NCI-H128 (cell line): ENCODE results near the gene KMO.

Experiments
- DNase-seq: peaks from one replicate; lab custom pipeline; 2025; ENCODE audit not compliant: unreplicated experiment; lab: John Stamatoyannopoulos, UW

Gene KMO

DNA sequence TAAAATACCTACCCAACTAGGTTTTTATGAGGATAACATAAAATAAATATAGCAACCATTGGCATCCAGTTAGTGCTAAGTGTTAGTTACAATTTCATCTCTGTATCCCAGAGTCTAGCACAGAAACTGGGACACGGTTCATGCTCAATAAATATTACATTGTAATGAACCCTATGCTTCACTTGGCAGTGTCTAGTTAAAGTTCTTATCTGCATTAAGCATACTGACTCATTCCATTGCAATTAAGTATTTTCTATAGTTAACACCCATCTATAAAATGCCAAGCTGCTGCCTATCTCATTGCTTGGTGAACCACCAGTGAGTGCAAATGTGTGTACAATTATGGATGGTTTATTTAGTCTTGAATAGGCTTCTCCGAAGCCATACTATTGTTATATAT is 92.8 kb downstream of the KMO start:
- no peak for DNase-seq

DNA sequence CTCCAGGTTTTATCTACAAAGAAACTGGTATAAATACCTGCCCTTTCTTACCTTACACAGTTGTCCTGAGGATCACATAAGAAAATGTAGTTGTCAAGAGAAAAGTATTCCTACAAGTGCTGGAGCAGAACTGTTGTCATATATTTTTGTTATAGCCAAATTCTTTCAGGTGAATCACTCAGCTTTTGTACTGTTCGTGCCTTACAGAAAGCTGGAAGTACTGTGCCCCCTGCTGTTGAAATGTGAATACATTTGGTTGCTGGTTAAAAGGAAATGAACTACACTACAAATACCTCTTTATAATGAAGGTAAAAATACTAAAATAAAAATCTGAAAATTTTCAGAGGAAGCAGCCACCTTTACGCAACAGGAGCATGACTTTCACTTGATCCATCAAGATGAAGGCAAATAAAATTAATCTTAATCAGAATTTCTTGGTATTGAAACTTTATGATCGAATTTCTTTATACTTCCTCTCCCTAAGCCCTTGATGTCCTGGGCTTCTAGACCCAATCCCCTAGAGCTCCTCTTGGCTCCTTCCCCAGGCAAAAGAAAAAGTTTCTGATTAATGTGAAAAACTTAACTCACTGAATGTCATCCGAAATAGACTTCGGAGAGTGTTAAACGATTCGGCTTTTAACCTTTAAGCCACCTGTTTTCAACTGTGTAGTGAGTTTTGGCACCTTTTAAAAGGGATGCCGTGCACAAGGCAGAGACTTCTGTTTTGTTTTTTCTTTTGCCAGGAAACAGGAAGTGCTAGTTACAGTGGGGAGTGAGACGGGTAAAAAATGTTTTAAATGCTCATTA is 95.5 kb downstream of the KMO start:
- DNase-seq: no peak

DNA sequence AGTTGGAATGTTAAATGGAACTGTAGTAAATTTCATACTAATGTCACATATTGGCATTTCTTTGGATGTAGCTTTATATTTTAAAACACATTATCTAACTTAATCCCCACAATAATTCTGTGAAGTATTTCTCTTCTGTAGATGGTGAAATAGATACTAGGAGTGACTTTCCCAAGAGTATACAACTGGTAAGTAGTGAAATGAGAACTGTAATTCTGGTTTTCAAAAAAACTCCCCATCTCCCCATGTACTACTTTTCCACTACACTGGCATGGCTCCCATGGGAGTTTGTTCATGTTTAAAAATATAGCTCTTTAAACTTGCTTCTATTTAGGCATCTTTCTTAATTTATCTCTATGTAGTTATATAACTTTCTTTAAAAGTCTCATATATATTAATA is 97.8 kb downstream of the KMO start:
- DNase-seq: no peak

DNA sequence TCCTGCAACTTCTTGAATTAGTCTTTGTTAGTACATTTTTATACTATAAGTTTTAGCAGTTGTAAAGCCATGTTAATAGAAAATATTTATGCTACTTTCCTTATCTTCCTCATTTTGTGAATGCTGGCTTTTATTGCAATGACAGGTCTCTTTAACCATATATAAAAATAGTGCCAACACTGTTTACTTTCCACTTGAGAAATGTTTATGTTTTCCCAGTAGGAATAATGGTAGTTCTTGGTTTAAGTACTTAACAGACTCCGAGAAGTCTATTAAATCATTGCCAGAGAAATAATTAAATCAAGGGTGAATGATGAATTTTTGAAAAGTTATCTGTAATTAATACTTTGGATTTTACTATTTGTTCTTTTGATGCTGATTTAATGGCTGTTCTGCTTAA is 98.3 kb downstream of the KMO start:
- DNase-seq: no peak

DNA sequence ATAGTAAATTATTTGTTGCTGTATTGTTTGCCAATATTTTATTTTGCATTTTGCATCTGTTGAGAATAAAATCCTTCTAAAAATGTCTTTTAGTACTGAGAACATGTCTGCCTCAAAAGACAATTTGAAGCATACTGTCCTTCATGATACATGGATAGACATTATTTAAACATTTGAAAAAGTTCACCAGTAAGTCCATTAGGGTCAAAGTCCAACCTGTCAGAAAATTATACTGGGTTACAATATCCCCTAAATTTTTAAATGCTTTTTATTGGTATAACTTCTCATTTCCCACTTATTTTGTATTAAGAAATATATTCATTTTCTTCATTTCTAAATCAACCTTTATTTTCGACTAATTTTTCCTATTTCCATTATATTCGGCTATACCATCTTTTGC is 98.7 kb downstream of the KMO start:
- no peak for DNase-seq

DNA sequence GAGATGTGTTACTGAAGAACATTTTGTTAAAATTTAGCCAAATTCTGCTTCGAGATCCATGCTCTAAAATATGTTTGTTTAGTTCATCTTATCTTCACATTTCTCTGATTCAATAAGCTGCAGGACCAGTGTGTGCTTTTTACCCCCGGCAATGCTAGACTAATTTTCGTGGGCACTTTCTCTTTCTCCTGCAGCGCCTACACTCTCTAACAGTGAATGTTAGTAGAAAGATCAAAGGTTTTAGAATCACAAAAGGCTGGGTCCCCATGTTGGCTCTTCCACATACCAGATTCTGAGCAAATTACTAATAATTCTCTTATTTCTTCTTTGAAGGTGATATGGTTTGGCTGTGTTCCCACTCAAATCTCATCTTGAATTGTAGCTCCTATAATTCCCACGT is 99.5 kb downstream of the KMO start:
- no peak for DNase-seq

DNA sequence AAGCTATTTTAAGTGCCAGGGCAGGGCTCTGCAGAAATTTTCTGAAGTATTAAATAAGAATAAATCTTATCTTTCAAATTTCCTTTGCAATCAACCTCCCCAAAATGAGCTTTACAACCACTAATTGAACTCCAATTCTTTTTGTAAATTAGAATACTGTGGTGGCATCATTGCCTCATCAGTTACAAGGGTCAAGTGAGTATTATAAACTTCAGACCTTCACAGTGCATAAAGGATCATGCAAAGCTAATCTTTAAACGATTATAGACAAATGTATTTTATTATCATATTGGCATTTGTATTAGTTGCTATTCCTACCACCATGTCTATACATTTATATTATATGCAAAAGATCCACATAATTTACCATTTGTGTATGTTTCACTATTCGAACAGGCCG is 100.8 kb downstream of the KMO start:
- no peak for DNase-seq

DNA sequence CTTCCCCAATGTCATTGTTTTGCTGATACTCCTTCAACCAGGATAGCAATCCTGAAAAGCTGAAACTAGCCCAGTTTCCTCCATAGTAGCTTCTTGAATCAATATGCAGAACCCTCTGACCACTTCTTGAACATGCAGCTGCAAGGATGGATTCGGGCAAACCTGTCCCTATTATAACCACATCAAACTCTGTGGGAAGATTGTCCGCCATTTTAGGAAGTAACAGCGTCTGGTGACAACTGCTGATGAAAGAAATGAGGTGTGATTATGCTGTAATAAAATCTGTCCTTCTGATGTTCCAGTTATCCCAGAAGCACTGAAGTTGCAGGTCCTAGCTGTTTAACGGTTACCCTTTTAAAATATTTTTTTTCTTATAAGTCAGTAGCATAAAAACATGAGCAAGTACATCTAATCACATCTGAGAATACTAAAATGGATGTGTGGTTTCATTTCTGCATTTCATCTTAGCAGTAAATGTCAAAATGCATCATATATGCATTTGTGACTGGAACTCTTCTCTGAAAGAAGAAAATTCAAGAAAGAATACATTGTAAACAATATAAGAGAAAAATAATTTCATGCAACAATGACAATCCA is 103.5 kb downstream of the KMO start:
- no peak for DNase-seq

DNA sequence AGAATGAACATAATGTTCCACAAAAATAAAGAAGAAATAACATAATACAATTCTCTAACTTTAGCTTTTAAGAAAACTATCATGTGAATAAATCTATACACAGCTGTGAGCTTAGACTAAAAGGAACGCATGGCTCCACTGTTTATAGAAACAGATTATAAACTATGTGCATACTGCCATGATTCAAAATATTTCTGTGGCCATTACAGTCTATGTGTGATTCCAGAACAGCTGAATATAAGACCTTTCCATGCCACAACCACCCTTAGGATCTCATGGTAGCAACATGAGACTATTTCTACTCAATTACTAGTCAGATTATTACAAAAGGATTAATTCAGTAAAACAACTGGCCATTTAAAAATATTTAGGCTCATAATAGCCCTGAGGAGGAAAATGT is 104.1 kb downstream of the KMO start:
- no peak for DNase-seq

DNA sequence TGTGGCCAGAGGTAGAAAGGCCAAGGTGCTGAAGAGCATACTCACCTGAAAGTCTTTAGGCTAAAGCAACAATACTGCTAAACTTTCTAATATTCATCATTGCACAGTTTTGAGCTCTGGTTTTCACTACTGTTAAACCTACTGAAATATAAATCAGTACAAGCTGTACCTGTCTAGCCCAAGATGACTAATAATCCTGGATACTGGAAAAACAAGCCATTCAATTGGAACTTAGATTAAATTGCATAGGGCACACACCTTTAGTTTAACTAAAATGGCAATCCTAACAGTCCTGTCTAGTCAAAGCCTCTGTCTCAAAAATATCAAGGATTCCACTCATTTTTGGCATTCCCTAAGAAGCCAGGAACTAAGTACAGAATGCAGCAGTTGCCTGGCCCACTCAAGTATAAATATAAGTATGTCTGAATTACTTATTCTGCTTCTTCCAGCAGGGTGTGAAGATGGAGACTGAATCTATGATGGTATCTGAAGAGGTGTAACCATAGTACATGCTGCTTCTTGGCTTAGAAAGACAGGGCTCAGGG is 104.9 kb downstream of the KMO start:
- no peak for DNase-seq

DNA sequence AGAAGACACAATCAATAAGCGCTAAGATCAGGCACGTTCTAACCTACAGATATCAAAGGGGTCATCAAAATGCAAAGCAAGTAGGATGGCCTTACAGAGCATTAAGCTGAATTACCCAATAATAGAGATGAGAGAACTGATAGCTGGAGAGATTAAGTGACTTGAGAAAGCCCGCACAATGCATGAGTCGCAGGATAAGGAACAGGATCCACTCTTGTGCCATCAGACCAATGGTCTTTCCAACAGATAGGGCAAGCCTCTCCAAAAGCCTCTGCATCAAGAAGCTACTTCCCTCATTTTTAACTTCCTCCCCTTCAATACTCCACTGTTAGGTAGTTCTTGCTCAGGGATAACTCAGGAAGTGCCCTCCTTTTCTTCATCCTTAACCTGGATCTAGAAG is 105.4 kb downstream of the KMO start:
- no peak for DNase-seq

DNA sequence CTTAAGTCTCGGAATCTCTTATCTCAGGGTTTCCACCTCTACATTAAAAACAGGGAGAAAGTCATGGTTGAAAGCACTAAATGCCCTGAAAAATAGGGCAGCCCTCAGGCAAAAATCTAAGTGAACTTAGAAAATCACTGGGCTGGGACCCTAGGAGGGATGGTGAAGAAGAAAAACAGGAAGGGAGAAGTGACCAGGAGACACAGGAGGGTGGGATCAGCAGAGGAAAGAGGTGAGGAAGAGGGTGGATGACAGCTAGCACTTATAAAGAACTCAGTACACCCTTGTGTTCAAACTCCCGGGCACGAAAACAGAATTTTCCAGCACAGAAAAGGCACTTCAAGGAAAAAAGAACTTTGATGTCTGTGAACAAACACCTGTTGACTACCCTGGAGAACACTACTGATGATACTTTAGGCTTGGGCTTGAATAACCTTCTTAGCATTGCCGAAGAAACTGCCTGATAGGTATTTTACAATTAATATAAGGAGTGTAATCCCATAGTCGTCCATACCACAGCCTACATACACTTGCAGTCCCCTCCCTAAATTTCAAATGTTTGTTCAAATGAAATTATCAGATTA is 106.0 kb downstream of the KMO start:
- no peak for DNase-seq

DNA sequence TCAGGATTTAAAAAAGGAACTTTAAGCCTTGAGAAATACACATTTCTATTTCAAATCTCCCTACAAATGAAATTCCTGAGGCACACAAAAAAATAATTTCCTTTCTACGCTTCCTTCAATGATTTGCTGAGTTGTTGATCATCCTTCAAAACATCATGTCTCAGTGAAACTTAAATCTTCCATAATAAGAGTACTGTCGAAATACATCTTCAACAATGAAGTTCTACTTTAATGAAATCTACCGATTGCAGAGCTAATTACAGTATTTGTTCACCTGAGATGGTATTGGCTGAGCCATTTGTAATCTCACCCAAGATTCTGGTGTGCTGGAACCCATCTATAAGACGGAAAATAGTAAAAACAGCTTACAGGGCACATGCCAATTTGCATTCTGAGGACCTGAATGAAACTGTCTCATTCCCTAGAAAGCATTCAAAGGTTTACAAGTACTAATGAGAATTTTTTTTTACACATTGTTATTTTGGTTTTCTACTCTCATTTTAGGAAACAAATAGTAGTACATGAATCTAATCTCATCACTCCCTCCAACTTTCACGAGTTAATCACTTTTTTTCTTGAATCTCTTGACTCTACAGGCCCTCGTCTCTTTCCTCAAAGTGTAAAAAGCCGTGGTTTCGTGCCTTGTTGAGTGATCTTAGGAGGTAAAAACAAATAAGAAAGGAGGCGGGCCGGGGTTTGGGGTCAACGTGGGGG is 106.9 kb downstream of the KMO start:
- no peak for DNase-seq

DNA sequence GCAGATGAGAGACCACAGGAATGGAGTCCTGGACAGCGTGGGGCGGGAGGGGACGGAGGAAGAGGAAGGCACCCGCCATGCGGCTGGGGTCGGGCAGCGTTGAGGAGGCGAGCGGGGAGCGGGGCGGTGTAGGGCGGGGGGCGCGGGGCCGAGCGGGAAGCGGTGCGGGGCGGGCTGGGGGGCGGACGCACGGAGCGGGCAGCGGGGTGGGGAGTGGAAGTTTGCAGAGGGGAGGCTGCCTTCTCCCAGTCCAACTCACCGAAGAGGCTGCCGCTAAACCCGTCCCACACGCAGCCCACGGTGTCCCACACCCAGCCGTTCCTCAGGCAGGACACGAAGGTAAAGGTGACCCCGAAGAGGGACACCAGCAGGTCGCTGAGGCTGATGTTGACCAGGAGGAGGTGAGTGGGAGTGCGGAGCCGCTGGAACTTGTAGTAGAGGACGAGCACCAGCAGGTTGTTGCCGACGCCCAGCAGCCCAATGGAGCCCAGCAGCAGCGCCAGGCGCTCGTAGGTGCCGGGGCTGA is 107.5 kb downstream of the KMO start:
- DNase-seq: no peak

DNA sequence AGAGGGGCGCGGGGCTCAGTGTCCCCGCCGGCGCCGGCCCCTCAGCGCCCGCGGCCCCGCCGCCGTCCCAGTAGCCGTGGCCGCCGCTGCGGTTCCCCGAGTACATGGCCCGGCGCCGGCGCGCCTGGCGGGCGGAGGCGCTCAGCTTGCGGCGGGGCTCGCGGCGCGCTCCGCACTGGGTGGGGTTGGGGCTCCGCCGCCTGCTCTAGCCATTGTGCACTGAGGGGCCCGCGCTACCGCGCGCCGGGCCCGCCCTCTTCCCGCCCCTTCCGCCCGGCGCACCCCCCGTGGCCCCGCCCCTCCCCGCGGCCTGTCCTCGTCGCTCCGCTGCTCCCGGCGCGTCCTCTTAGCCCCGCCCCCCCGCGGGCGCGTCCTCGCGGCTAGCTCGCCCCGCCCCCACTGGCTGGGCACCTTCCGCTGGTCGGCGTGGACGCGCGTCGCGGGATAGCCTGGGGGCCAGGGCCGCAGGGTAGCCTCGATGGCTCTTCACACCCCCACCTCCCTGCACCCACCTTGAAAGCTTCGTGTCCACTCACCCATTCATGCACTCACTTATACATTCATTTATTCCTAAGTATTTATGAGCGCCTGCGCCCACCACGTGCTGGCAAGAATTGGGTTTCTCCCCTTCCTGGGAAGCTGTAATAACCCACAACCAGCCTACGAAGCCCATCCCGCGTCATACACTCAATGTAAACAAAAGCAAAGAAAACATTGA is 108.1 kb downstream of the KMO start, which contains the start of the genes CHML and OPN3:
Gene CHML, minus strand, starts transcription at position 221 of the 718 bp plus-strand sequence. CDS start 4,603 bp downstream, outside the sequence.
Gene OPN3, minus strand, starts transcription at position 221 of the 718 bp plus-strand sequence. Its CDS starts 115 bp downstream, at position 106.
- DNase-seq: peak; percentile 89

DNA sequence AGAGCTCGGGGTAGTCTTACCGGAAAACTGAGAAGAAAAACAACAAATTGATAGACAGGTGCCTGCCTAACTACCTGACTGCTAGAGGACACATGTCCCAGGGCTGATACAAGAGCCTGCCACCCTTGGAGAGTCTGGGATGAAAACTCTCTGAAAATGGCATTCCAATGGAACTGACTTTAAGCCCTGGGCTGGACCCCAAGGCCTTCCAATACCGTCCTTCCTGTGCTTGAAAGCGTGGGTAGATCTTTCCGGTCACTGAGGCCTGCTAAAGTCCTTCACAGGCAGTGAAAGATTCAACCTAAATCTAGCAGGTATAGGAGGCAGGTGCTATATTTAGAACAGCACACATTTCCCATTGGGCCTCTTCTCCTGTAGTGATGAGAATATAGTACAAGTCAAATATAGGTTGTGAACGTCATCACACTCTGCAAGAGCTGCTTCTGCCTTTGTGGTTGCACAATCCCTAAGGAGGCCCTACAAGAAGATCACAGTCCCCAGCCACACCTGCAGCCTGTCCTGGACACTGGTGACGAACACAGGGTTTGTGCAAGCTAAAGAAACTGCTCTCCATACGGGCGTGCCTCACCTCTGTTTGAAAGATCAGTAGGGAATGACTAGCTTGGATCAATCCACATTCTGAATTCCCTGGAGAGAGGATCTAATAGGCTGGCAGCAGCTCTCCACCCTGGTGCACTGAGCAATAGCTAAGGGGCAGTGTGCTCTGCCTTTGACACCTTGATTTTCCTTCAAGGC is 108.9 kb downstream of the KMO start:
- DNase-seq: no peak

DNA sequence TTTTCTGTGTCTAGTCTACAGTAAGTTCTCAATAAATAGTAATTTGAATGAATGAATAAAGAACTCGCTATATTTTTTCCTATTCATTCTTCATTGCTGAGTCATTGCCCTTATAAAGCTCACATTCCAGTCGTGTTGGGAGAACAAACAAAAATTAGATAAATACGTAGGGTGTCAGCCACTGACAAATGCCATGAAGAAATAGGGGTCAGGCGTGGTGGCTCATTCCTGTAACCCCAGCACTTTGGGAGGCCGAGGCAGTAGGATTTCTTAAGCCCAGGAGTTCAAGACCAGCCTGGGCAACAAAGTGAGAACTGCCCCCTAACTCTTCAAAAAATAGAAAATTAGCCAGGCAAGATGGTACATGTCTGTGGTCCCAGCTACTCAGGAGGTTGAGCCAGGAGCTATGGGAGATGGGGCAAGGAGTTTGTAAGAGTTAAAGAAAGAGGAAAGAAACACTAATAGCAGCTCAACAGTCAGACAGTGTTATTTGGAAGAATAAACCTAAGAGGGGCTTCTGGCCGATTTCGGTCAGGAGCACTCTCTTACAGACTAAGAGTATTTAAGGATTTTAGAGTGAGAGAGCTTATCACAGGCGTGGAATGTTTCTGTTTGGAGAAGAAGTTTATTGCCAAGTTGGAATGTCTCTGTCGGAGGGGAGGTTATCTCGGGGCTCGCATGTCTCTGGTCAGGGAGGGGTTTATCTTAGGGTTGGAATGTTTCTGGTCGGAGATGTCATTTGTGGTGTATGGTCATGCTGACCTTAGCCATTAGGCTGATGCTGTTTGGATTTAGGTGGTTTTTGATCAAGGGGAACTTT is 109.8 kb downstream of the KMO start:
- DNase-seq: no peak

DNA sequence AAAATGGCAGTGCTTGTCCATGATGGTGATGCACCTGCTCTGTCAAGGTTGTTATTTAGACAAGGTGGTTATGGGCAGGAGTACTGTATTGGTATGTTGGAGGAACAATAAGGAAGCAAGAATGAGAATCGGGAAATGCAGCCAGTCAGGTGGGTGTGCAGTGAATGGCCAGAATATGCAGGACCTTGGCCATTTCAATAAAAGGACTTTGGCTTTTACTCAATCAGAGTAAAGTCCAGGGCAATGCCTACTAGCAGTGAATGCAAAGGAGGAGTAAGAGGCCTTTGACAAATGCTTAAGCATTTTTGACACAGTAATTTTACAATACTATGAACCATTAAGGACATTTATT is 110.4 kb downstream of the KMO start:
- DNase-seq: no peak

DNA sequence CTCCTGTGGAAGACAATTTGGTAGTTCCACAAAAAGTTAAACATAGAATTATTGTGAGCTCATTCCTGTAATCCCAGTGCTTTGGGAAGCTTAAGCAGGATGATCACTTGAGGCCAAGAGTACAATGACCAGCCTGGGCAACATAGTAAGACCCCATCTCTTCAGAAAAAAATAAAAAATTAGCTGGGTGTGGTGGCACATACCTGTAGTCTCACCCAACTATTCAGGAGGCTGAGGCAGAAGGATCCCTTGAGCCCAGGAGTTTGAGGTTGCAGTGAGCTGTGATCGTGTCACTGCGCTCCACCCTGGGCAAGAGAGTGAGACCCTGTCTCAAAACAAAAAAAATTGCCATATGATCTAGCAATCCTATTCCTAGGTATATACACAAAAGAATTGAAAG is 112.1 kb downstream of the KMO start:
- no peak for DNase-seq
